GM19043 (cell line): ENCODE data around the gene TEX35.
A peak's percentile ranks its signal among the peaks of the same experiment; 100 is the strongest.
"Not testable (repeated sequence)": the region's sequence is repeated elsewhere in the genome, so short reads cannot be mapped to it uniquely, and the experiment has no call there.

ENCODE experiments used
- ATAC-seq: cut with Tn5 transposase; IDR thresholded peaks from one replicate; pipeline ENCODE4 v1.9.1; 2021; ENCODE audit warnings: low read depth; ENCODE audit not compliant: unreplicated experiment

TEX35 gene

GRCh38 chr1:178493301-178493741 lies 19.6 kb upstream of the TEX35 start:
- no peak for ATAC-seq

DNA sequence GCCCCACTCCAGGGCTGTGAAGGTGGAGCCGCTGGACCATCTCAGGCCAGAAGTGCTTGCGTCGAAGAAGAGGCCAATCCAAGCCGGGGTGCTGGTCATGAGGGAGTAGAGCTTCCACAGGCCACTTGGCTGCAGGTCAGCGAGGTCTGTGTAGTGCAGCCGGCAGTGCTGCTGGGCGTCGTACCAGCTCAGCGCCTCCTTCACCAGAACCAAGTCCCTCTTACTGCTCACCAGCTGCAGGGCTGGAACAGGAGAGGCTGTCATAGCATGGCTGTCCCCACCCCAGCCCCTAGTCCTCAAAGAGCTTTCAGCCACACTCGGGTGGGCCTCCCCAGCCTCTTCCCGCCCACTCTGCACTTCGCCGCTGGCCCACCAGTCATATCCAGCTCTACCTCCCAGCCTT lies 18.3 kb upstream of the TEX35 start:
- no peak for ATAC-seq

GRCh38 chr1:178495158-178495557 lies 17.8 kb upstream of the TEX35 start:
- ATAC-seq, result no peak

- ATAC-seq, result no peak
Measured at GRCh38 chr1:178495741-178496409, 17.0 kb upstream of the TEX35 start.

- ATAC-seq, result no peak
Measured at GRCh38 chr1:178496410-178497135, 16.3 kb upstream of the TEX35 start, which contains the start of gene CLEC20A. Gene CLEC20A, minus strand, starts transcription at chr1:178496964. Its CDS starts 25 bp downstream, at chr1:178496939.

- ATAC-seq, result no peak
Measured at GRCh38 chr1:178497903-178498478, 14.9 kb upstream of the TEX35 start.

DNA sequence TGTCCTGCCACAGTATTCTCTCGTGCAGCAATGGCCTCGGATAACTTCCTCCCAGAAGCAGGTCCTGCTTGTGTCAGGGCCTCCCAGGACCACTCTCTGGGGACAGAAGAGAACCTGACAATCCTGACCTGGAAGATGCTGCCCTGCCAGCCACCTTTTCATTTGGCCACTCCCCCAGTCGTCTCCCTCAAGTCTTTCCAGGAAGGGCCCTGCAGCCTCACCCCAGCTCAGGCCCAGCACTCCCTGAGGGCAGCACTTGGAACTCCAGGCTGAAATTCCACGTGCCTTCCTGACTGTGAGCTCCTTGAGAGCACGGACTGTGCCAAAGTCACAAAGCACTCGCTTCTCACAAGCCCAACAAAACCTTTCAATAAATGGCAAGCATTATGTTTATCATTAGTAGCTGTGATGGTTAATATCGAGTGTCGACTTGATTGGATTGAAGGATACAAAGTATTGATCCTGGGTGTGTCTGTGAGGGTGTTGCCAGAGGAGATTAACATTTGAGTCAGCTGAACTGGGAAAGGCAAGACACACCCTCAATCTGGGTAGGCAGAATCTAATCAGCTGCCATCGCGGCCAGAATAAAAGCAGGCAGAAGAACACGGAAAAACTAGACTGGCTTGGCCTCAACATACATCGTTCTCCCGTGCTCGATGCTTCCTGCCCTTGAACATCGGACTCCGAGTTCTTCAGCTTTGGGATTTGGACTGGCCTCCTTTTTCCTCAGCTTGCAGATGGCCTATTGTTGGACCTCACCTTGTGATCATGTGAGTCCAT lies 13.8 kb upstream of the TEX35 start:
- ATAC-seq, result no peak

DNA sequence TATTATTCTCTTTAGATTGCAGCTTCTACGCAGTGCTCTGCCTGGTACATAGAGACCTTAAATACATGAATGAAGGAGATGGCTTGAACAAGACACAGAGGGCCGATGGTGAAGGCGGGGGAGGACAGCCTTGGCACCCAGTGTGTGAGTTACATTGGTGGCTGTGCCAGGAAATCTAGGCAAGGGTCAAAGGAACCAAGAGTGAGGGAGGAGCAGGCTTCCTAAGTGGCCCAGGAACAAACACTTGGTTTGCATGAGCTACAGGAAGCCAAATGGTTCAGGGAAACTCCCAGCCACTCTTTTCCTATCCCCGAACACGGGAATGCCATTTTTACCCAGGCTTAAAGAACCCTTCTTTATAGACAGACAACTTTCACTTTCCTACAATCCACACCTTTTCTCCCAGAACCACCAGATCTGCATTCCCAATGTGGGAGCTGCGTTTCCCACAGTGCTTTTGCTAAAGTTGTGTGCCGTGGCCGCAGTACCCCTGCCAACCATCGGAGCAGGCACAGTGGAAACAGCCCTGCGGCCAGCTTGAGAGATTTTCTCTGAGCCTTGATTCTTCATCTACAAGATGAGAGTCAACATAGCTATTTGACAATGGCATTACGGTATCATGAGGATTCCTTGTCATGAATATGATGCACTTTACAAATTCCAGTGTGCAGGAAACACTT lies 12.7 kb upstream of the TEX35 start:
- no peak for ATAC-seq

GRCh38 chr1:178500936-178501554 lies 11.9 kb upstream of the TEX35 start:
- no peak for ATAC-seq

DNA sequence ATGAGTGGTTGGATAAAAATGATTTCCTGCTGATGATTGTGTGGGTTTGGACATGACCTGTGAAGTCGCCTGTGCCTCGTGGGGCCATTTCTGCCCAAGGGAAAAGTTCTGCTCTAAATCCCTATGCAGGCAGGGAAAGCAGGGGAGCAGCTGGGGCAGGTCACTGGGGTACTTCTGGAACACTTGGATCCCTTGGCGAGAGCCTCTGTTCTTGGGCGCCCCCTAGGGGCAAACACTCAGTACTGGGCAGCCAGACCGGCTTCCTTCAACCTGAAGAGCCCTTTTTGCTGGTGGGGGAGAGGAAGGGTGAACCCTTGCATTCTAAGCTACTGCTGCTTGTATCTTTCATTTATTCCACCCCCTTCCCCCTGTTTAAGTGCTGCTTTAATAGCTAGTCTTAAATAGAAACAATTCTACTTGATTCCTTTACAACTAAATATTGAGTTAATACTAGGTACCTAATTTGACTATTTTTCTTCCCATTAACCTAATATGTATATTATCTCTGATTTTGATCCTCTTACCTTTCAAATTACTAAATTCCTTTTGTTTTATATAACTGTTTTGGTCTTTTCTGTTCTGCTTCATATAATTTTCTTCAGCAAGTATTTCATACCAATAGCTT lies 11.1 kb upstream of the TEX35 start:
- ATAC-seq, result peak; percentile 89

GRCh38 chr1:178502330-178502714 lies 10.6 kb upstream of the TEX35 start:
- ATAC-seq, result no peak

DNA sequence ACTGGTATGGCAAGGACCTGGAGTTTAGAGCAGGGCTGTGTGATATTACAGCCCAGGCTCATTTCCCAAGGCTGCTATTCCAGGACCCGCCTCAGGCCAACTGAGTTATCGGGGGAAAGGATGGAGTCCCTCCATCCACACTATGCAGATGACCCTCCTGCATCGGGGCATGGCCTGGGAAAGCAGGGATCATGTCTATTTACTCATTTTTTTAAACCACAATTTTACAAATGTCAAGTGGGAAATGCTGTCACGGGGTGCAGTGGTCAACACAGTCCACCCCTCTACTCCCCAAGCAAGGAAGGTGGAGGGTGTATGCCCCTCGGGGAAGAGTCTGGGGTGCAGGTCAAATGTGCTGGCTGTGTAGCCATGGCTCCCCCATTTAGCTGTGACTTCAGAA lies 10.1 kb upstream of the TEX35 start:
- no peak for ATAC-seq

DNA sequence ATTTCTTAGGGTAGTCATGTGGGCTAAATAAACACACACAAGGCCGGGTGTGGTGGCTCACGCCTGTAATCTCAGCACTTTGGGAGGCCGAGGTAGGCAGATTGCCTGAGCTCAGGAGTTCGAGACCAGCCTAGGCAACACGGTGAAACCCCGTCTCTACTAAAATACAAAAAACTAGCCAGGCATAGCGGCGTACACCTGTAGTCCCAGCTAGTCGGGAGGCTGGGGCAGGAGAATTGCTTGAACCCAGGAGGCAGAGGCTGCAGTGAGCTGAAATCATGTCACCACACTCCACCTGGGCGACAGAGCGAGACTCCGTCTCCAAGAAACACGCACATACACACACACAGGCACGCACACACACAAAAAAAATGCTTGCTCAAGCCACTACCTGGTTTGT lies 9.6 kb upstream of the TEX35 start:
- not testable (repeated sequence) for ATAC-seq

DNA sequence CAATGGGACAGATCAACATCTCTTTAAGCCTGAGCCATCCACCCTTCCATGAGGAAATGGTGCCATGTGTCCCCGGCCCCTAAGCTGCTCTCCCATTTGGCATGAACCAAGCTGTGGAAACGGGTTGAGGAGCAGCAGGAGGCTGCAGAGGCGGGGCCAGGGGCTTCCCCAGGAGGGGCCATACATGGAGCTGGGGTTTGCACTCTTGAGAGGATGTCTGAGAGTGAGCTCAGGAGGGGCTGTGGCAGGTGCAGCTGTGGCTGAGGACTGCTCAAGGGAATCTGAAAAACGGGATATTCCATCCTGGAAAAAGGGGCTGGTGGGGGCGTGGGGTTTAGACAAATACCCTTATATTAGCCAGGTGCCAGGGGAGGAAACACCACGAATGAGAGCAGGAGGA lies 9.1 kb upstream of the TEX35 start:
- no peak for ATAC-seq

GRCh38 chr1:178504286-178504685 lies 8.6 kb upstream of the TEX35 start:
- no peak for ATAC-seq

GRCh38 chr1:178506177-178506576 lies 6.7 kb upstream of the TEX35 start:
- ATAC-seq, result no peak

DNA sequence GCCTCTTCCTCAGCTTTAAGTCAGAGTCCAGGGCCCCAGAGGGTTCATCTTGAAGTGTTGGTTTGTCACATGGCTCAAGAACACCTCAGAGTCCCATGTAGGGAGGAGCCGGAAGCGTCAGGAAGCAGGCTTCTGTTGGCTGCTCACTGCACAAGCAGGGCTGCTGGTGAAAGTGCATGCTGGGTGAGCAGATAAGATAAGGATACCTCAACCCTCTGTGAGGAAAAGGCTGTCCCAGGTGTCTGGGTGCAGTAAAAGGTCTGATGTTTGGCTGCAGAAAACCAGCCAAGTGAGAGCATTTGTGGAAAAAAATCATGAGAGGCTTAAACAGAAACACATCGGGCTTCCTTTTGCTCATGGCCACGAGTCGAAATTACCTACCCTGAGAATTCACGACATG lies 6.2 kb upstream of the TEX35 start:
- no peak for ATAC-seq

DNA sequence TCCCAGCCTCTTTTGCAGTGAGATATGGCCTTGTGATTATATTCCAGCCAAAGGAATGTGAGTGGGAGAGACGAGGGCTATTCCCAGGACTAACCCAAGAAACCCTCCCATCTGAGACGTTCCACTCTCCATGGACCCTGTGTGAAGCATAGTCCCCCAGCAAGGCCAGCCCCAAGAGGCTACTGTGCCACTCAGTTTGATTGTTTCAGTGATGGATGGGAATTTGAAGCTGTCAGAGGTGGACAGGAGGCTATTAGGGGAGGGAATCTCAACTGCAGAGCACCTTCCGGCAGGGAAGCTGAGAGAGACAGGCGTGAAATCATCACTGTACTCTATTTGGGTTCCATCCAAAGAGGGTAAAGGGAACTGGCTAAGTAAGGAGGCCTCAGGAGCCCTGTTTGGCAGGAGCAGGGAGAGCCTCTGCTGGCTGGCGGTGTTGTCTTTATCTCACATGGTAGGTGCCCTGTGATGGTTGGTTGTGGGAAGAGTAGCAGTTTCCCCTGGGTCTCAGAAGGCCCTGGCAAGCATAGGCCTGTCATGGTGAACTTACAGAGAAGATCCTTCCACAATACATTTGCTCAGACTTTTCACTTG lies 3.4 kb upstream of the TEX35 start:
- no peak for ATAC-seq

DNA sequence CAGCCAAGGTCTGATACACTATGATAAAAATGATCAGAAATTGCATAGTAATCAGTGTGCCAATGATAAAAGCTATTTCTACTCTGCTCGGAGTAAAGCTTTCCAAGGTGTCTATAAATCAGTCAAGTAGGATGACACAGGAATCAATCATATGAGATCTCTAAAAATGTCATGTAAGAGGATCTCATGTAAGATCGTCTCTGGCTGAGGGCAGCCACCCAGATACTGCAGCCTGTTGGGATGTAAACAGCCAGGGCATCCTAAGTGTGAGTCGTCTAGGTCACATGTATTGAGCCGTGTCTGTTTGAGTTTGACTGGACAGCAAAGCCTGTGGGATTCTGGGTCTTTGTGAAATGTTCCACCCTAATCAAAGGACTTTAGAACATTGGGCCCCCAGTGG lies 2.8 kb upstream of the TEX35 start:
- ATAC-seq, result no peak
